Urinary bladder (tissue), 4 donors: ENCODE measurements around the gene CNTNAP2. TPM values are rescaled to one million over a fixed set of nuclear protein-coding genes. Genes with fewer than 3 reads are reported as not detected.
"Not testable (repeated sequence)": the region's sequence is repeated elsewhere in the genome, so short reads cannot be mapped to it uniquely, and the experiment has no call there.

ENCODE experiments used
- DNase-seq: peaks from one replicate; pipeline ENCODE4 v3.0.0-alpha.2; 2015; ENCODE audit errors: extremely low spot score
- H3K27ac ChIP-seq: one replicate; pipeline ENCODE4 v1.5.1; 2013; ENCODE audit warnings: low read depth, mild to moderate bottlenecking, moderate library complexity
- H3K36me3 ChIP-seq: one replicate; pipeline ENCODE4 v1.6.1; 2013; ENCODE audit warnings: mild to moderate bottlenecking, moderate library complexity; ENCODE audit not compliant: insufficient read depth
- H3K4me1 ChIP-seq: one replicate; pipeline ENCODE4 v1.6.1; 2013; ENCODE audit warnings: mild to moderate bottlenecking, moderate library complexity; ENCODE audit not compliant: insufficient read depth
- H3K4me3 ChIP-seq: one replicate; pipeline ENCODE4 v1.5.1; 2013; ENCODE audit warnings: low read depth, low read length
- WGBS: extraction: QIAGEN DNeasy Blood & Tissue Kit; methylation state at CpG from one replicate; pipeline ENCODE4 v1.1.7; 2013; 5-methylcytosine and 5-hydroxymethylcytosine counted together
- polyA plus RNA-seq: library from polyadenylated mRNA; stranded (reverse); fragments of 200-250 nt; gene quantifications from one replicate; pipeline ENCODE4 v1.2.3, GENCODE V29; 2013
- total RNA-seq: library from RNA; depleted of rRNA; stranded (reverse); fragments of >200 nt; gene quantifications from one replicate; pipeline ENCODE4 v1.2.3, GENCODE V29; 2014
- donor health status: healthy with polysubstance abuse.
- donor health status: healthy.

The CNTNAP2 gene
- total and polyA plus RNA-seq, 2 donors, result 0.28 to 23.3 TPM

DNA sequence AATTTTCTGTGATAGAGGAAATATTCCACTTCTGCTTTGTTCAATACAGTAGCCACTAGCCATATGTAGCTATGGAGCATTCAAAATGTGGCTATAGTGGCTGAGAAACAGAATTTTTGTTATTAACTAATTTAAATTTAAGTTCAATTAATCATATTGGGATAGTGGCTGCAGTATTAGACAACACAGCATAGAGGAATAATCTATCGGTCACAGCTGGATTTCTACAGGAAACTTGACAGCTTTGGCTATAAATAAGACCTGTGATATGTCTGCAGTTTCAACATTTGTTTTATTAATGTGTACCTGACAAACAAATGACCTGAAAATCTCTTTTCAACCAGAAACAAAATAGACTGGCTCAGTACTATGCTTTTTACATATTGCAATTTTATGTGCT is 953.2 kb downstream of the CNTNAP2 start:
- no peaks in the 10 kb centered on the region for H3K36me3 ChIP-seq
- DNase-seq, result no peak
- no peak overlapping the region for H3K27ac ChIP-seq
- H3K4me3 ChIP-seq, result no peak overlapping the region
- H3K4me1 ChIP-seq, result no peaks in the 10 kb centered on the region
- 69% methylated on average over 1 of the region's 1 CpG for WGBS

DNA sequence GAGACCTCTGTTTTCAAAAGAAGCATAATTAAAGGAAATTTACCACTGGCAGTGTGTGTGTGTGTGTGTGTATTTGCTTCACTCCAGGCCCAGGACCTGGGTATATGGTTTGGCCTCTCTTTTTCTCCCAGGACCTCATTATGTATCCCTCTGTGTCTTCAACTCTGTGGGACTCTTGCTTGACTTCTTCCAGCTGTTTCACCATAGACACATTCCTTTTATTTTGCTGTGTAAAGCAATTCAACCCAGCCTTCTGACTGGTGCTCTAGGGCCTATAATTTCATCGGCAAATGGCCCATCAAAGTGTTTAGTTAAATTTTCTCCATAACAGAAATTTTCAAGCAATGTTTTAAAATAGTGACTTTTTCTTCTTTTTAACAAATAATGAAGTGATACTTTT is 954.3 kb downstream of the CNTNAP2 start:
- no peaks in the 10 kb centered on the region for H3K36me3 ChIP-seq
- no peaks in the 10 kb centered on the region for H3K4me1 ChIP-seq
- WGBS, result 86% methylated on average over 1 of the region's 1 CpG
- DNase-seq, result no peak
- H3K4me3 ChIP-seq, result no peak overlapping the region
- H3K27ac ChIP-seq, result no peak overlapping the region

DNA sequence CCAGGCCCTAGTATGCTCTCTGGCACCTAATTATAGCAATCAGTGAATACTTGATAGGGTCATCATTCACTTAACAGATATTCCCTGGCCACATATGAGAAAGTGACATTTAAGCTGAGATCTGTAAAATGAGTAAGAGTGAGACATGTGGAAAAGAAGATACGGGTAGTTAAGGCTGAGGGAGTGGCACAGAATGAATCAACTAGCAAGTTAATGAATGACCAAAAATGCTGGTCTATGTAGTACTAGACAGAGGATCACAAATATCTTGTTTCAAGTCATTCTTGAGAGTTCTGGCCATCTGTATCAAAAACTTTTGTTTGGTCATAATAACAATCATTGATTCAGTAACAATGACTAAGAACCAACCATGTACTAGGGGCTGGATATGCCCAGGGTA is 954.9 kb downstream of the CNTNAP2 start:
- no peak overlapping the region for H3K27ac ChIP-seq
- DNase-seq, result no peak
- H3K36me3 ChIP-seq, result no peaks in the 10 kb centered on the region
- no peaks in the 10 kb centered on the region for H3K4me1 ChIP-seq
- H3K4me3 ChIP-seq, result no peak overlapping the region
- 89% methylated on average over 1 of the region's 1 CpG for WGBS

DNA sequence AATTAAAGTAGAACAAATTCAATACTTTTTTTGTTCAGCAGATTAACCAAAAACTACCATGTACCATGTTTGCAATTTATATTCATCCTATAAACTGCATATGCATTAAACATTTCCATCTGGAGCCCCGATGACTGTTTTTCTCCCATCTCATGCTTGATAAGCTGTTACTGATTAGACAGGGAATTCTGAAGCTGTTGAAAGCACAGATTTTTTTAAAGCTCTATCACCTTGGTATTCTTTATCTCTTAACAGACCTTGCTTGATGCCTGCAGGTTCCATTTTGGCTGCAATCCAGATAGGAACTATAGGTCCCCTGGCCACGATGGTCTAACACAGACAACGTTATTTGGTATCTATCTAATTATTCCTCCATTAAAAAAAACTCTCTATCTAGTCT is 961.7 kb downstream of the CNTNAP2 start:
- Histone ChIP-seq H3K27ac (no peak overlapping the region), H3K4me1 (no peaks in the 10 kb centered on the region), H3K36me3 (no peaks in the 10 kb centered on the region), H3K4me3 (no peak overlapping the region)
- WGBS, result 59% methylated on average over 3 of the region's 3 CpGs
- DNase-seq, result no peak

DNA sequence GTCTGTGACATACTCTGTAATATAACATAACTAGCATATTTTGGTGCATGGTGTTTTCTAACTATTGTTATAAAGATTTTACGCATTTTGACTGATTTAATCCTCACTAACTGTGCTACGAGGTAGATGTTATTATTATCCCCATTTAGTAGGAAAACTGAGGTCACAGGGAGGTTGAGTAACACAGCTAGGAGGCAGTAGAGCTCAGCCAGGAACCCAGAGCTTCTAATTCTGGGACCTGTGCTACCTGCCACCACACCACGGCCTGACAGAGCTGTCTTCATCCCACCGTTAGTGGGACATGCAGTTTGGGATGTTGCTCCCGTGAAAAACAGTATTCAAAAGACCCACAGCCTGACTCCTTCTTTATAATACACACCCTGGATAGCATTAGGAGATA is 962.5 kb downstream of the CNTNAP2 start:
- Histone ChIP-seq H3K27ac (no peak overlapping the region), H3K4me1 (no peaks in the 10 kb centered on the region), H3K36me3 (no peaks in the 10 kb centered on the region), H3K4me3 (no peak overlapping the region)
- DNase-seq, result no peak
- WGBS, result 71% methylated on average over 5 of the region's 5 CpGs

DNA sequence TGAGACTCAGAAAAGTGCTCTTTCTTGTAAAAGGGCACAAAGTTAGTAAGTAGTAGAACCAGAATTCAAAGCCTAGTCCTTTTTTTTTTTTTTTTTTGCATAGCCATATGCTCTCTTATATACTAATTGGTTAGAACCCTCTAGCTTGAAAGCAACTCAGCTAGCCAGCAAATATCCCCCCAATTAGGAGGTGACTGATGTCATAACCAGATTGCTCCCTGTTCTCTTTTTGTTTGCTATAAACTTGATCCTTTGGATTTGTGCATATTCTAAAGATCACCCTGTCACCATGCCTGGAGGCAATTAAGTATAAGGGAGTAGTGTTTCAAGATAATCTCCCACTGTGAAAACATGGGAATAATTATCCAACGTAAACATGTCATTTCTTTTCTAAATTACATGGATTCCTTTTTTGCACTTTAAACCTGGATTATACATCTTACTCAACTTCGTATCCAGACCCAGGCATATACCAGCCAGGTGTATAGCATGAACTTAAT is 963.4 kb downstream of the CNTNAP2 start:
- Histone ChIP-seq H3K4me1 (no peaks in the 10 kb centered on the region), H3K27ac (no peak overlapping the region), H3K36me3 (no peaks in the 10 kb centered on the region), H3K4me3 (no peak overlapping the region)
- 74% methylated on average over 2 of the region's 2 CpGs for WGBS
- no peak for DNase-seq

DNA sequence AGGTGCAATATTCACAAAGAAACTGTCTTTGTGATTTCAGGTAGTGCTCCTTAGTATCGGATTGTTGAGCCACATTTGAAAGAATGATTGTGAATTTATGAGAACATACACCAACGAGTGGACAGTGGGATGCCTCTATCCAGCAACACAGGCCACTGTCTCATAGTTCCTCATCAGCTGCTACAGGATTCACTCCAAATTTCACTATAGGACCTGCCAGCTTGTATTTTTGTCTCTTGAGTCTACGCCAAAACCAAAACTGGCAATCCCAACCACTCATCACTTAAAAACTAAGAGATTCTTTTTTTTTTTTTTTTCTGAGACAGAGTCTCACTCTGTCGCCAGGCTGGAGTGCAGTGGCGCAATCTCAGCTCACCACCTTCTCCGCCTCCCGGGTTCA is 964.5 kb downstream of the CNTNAP2 start:
- DNase-seq, result no peak
- 79% methylated on average over 7 of the region's 7 CpGs for WGBS
- Histone ChIP-seq H3K36me3 (no peaks in the 10 kb centered on the region), H3K4me3 (no peak overlapping the region), H3K27ac (no peak overlapping the region), H3K4me1 (no peaks in the 10 kb centered on the region)

DNA sequence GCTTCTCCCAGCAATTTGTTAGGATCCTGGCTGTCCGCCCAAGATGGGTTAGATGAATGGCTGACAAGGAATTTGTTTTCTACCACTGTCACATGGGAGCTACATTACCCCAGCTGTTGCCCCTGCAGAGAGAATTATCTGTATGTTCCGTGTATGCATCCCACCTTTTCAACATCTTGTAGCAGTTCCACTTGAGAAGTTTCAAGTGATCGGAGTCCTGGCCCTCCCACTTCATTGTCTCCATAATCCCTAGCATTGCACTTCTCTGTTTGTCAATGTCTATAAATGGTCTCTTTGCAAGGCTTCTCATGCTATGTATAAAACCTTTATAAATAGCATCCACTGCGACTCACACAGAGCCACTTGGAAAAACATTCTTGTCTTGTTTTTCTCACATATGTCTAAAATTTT is 972.5 kb downstream of the CNTNAP2 start:
- DNase-seq, result no peak
- Histone ChIP-seq H3K36me3 (no peaks in the 10 kb centered on the region), H3K27ac (no peak overlapping the region), H3K4me3 (no peak overlapping the region), H3K4me1 (peaks cover 1% of the 10 kb centered on the region)
- 56% methylated on average over 4 of the region's 4 CpGs for WGBS

DNA sequence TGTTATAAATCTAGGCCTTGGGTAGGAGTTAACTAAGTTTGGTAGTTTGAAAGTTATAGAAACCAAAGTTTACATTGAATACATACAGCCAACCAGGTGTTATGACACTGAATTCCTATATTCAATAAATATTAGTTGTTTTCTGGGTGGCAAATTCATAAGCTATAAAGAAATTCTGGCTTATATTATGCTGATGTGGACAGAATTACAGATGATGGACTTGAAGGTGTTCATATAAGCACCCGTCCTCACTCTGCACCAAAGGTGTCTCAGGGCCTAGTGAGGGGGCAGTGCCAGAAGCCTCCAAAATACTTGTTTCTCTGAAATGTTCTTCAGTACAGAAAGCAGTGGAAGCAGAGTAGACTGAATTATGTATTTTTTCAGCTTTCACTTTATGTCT is 973.0 kb downstream of the CNTNAP2 start:
- Histone ChIP-seq H3K4me1 (peaks cover 1% of the 10 kb centered on the region), H3K4me3 (no peak overlapping the region), H3K36me3 (no peaks in the 10 kb centered on the region), H3K27ac (no peak overlapping the region)
- DNase-seq, result no peak
- 88% methylated on average over 1 of the region's 1 CpG for WGBS

DNA sequence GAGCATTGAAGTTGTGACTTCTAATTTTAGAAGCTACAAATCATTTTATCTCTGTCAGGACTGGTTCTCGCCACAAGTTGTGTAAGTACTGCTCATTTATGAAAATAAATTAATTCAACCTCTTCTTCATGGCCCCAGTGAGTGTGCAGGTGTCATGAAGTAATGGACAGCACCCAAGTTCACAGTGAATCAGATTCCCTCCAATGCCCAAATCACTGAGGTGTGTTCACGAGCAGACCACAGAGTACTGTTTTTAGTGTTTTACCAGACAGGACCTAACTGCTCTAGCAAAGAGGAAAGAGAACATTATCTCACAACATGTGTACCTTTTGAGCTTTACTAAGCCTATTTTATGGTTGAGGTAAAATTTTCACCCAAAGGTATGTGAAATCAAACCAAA is 980.0 kb downstream of the CNTNAP2 start:
- Histone ChIP-seq H3K27ac (no peak overlapping the region), H3K4me1 (no peaks in the 10 kb centered on the region), H3K36me3 (no peaks in the 10 kb centered on the region), H3K4me3 (no peak overlapping the region)
- WGBS, result 81% methylated on average over 2 of the region's 2 CpGs
- DNase-seq, result no peak

DNA sequence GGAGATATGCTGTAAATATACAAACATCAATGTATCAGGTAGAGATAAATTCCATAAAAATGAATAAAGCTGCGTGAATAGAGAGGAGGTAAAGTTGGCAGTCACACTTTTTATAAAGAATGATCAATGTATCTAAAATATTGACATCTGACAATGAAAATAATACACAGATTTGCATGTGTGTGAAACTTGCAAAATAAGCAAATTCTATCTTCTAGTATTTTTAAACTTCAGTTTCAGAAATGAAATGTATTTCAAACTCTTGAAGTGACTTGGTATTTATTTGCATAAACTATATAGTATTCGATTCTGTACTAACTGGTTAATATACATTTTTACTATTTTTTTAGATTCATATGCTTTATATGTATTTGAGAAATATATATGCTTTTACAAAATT is 986.6 kb downstream of the CNTNAP2 start:
- no peak for DNase-seq
- no peaks in the 10 kb centered on the region for H3K36me3 ChIP-seq
- WGBS, result 57% methylated on average over 2 of the region's 2 CpGs
- no peaks in the 10 kb centered on the region for H3K4me1 ChIP-seq
- H3K27ac ChIP-seq, result no peak overlapping the region
- H3K4me3 ChIP-seq, result no peak overlapping the region

DNA sequence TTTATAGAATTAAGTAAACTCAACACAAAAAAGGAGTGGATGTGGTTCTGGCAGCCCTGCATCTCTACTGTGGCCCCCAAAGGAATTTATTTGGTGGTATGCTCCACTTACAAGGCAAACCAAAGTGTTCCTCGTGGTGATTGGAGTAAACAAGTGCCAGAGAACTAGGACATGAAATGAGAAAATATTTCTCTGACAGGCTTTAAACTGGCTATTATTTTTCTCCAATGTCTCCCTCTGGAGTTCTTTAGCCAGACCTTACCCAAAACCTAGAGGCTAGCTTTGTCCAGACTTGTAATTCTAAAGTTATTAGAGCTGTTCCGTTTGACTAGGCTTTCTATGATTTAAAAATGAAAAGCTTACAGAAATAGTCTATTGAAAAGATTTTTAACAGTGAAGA is 990.1 kb downstream of the CNTNAP2 start:
- Histone ChIP-seq H3K4me3 (no peak overlapping the region), H3K4me1 (no peaks in the 10 kb centered on the region), H3K27ac (no peak overlapping the region), H3K36me3 (no peaks in the 10 kb centered on the region)
- WGBS, result 34% methylated on average over 2 of the region's 2 CpGs
- DNase-seq, result no peak

DNA sequence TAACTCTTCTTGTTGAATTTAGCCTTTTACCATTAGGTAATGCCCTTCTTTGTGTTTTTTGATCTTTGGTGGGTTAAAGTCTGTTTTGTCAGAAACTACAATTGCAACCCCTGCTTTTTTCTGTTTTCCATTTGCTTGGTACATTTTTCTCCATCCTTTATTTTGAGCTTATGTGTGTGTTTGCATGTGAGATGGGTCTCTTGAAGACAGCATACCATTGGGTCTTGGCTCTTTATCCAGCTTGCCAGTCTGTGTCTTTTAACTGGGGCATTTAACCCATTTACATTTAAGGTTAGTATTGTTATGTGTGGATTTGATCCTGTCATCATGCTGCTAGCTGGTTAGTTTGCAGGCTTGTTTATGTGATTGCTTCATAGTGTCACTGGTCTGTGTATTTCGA is 997.9 kb downstream of the CNTNAP2 start:
- H3K27ac ChIP-seq, DNase-seq, H3K4me3 ChIP-seq, H3K36me3 ChIP-seq, H3K4me1 ChIP-seq: not testable (repeated sequence)
- 86% methylated on average over 1 of the region's 1 CpG for WGBS

DNA sequence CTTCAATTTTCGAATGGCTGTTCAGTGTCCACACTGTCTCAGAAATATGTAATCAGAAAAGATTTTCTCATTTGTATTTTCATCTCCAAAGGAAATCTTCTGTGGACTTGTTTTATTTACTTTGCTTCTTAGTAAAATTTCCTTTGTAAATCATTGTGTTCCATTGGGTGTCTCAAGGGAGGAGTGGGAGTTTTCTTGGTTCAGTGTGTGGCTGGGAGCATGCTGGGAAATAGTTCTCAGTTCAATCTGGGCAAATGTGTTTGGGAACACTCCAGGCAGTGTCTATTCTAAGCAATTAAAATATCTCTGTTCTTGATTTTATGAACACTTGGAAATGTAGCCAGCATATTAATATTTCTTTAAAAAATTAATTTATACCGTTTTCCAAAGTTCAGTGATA is 1019.8 kb downstream of the CNTNAP2 start:
- DNase-seq, result no peak
- no peaks in the 10 kb centered on the region for H3K4me1 ChIP-seq
- no peak overlapping the region for H3K27ac ChIP-seq
- H3K4me3 ChIP-seq, result no peak overlapping the region
- H3K36me3 ChIP-seq, result no peaks in the 10 kb centered on the region
- WGBS, result 70% methylated on average over 2 of the region's 2 CpGs

DNA sequence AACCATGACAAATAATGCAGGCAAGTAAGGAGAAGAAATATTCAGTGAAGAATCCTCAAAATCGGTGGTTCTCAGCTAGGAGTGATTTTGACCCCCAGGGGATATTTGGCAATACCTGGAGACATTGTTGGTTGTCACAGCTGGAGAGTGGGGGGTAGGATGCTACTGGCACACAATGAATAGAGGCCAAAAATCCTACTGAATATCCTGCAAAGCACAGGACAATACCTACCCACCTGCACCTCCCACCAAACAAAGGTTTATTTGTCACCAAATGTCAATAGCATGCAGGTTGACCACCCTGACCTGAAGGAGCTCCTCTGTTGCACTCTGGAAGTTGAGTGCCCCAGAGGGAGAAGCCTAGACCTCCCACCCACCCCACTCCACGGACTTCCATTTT is 1028.6 kb downstream of the CNTNAP2 start:
- WGBS, result 41% methylated on average over 2 of the region's 2 CpGs
- no peaks in the 10 kb centered on the region for H3K36me3 ChIP-seq
- DNase-seq, result no peak
- H3K27ac ChIP-seq, result no peak overlapping the region
- no peak overlapping the region for H3K4me3 ChIP-seq
- no peaks in the 10 kb centered on the region for H3K4me1 ChIP-seq
